Body of pancreas (tissue), 4 donors: ENCODE measurements around the gene IL1RN.

Experiments
- POLR2A ChIP-seq, 3 donors: fragments of 450-650 bp; IDR thresholded peaks; one replicate each; pipeline ENCODE4 v1.6.1; 2016; ENCODE audit warnings: antibody characterized with exemption in 3 of 3, mild to moderate bottlenecking in 2 of 3
- TF ChIP-seq, protein P1 (sequence below), 7 experiments: fragments of 450-650 bp in 4 of 7; fragments of 200-600 bp in 3 of 7; sonication (generic) in 3 of 7; IDR thresholded peaks; one replicate each; pipeline ENCODE4 v1.5.1; 2016 to 2019; ENCODE audit warnings: antibody characterized with exemption in 7 of 7

DNA sequence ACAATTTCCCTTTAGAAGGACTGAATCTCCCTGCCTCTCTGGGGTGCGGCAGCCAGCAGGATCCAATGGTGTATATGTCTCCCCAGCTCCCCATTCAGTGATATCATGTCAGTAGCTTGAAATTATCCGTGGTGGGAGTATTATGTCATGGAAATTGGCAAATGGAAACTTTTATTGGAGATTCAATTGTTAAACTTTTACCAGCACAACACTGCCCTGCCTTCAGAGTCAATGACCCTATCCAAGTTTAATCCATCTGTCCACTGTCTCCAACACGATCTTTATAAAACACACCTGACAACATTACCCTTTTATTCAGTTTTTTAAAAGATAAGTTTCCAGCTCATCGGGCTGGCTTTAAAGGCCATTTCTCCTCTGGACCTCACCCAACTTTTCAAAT lies 5.0 kb upstream of the IL1RN start:
- TF ChIP-seq, protein P1, sequence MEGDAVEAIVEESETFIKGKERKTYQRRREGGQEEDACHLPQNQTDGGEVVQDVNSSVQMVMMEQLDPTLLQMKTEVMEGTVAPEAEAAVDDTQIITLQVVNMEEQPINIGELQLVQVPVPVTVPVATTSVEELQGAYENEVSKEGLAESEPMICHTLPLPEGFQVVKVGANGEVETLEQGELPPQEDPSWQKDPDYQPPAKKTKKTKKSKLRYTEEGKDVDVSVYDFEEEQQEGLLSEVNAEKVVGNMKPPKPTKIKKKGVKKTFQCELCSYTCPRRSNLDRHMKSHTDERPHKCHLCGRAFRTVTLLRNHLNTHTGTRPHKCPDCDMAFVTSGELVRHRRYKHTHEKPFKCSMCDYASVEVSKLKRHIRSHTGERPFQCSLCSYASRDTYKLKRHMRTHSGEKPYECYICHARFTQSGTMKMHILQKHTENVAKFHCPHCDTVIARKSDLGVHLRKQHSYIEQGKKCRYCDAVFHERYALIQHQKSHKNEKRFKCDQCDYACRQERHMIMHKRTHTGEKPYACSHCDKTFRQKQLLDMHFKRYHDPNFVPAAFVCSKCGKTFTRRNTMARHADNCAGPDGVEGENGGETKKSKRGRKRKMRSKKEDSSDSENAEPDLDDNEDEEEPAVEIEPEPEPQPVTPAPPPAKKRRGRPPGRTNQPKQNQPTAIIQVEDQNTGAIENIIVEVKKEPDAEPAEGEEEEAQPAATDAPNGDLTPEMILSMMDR (IDR thresholded peaks at IDR 0.05), result no peak
- TF ChIP-seq POLR2A (IDR thresholded peaks at IDR 0.05), result no peak
